DND-41 (cell line): ENCODE results near the gene SFRP5.

Experiments
- ATAC-seq: fragments of 200-7000 bp; cut with Tn5 transposase; 3 replicates; pipeline ENCODE4 v1.9.1; 2021; ENCODE audit warnings: low read depth; ENCODE audit not compliant: insufficient read depth
- DNase-seq: peaks from one replicate; pipeline ENCODE4 v3.0.0-alpha.2; 2020
- H2AFZ ChIP-seq: 2 replicates; pipeline ENCODE4 v1.6.0; 2012; ENCODE audit warnings: low read depth, low read length
- H3K27ac ChIP-seq: 2 replicates; pipeline ENCODE4 v1.5.1; 2012; ENCODE audit warnings: low read length, inconsistent platforms
- H3K27me3 ChIP-seq: fragments of 200-600 bp; sonication (generic); 2 replicates; pipeline ENCODE4 v1.6.0; 2012; ENCODE audit warnings: low read length, mild to moderate bottlenecking, inconsistent platforms; ENCODE audit not compliant: insufficient read depth, poor library complexity
- H3K36me3 ChIP-seq: 2 replicates; pipeline ENCODE4 v1.5.1; 2012; ENCODE audit warnings: low read length, inconsistent platforms; ENCODE audit not compliant: insufficient read depth
- H3K4me1 ChIP-seq: 2 replicates; pipeline ENCODE4 v1.5.1; 2012; ENCODE audit warnings: mild to moderate bottlenecking, low read length; ENCODE audit not compliant: insufficient read depth
- H3K4me2 ChIP-seq: 2 replicates; pipeline ENCODE4 v1.6.0; 2012; ENCODE audit warnings: mild to moderate bottlenecking, moderate library complexity, low read length, inconsistent platforms; ENCODE audit not compliant: insufficient read depth
- H3K4me3 ChIP-seq, 2 experiments: fragments of 200-600 bp in 1 of 2; shearing (Covaris generic) in 1 of 2; 2 replicates each; pipeline ENCODE4 v1.5.1; 2012 to 2016; ENCODE audit warnings: inconsistent platforms in 2 of 2, low read length in 2 of 2, mild to moderate bottlenecking in 2 of 2, low read depth in 1 of 2, moderate library complexity in 1 of 2
- H3K79me2 ChIP-seq: 2 replicates; pipeline ENCODE4 v1.6.0; 2012; ENCODE audit warnings: low read length, inconsistent platforms; ENCODE audit not compliant: insufficient read depth
- H3K9ac ChIP-seq: 2 replicates; pipeline ENCODE4 v1.6.0; 2012; ENCODE audit warnings: low read depth, mild to moderate bottlenecking, inconsistent platforms, low read length, moderate library complexity
- H3K9me3 ChIP-seq: 2 replicates; pipeline ENCODE4 v1.5.1; 2012; ENCODE audit warnings: low read length, moderate library complexity, mild to moderate bottlenecking, inconsistent platforms; ENCODE audit not compliant: insufficient read depth, severe bottlenecking
- H4K20me1 ChIP-seq: 2 replicates; pipeline ENCODE4 v1.6.0; 2012; ENCODE audit warnings: low read length; ENCODE audit not compliant: insufficient read depth
- EZH2 ChIP-seq: IDR thresholded peaks from 3 replicates; pipeline ENCODE4 v1.6.1; 2012; ENCODE audit warnings: borderline replicate concordance, low read depth, mild to moderate bottlenecking, moderate library complexity, low read length, inconsistent platforms; ENCODE audit not compliant: severe bottlenecking
- TF ChIP-seq, protein P1 (sequence below): IDR thresholded peaks from 2 replicates; pipeline ENCODE4 v1.5.1; 2012; ENCODE audit warnings: borderline replicate concordance, low read length, moderate library complexity, mild to moderate bottlenecking; ENCODE audit not compliant: poor library complexity, severe bottlenecking; ENCODE audit errors: extremely low read depth

Gene SFRP5

DNA sequence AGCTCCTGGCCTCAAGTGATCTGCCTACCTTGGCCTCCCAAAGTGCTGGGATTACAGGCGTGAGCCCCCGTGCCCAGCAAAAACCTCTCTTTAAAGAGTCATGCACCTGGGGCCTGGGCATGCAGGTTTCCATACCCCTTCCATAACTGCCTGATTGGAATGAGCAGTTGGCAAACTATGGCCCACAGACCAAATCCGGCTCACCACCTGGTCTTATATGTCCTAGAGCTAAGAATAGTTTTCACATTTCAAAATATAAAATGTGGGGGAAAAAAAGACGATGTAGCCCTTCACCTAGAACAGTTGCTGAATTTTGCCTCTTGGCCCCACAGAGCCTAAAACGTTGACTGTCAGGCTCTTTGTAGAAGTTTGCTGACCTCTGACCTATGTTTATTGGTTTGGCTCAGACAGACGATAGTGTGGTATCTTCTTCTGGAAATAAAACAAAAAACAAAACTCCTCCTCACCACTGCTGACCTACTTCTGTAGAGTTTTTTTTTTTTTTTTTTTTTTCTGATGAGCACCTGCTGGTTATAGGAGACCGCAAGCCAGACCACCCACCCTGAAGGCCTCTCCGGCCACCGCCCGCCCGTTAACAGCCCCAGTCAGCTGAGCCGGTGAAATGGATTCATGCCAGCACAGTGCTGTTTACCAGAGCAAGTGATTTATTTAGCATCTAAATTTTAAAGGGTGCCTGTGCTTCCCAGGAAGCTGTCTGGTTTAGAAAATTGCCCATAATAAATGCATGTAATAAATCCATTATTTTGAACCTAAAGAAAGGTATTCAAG is 33.5 kb upstream of the SFRP5 start:
- H3K9ac ChIP-seq: no peak overlapping the region
- H3K4me1 ChIP-seq: no peaks in the 10 kb centered on the region
- peaks cover 13% of the 10 kb centered on the region for H3K27me3 ChIP-seq
- no peak overlapping the region for H2AFZ ChIP-seq
- no peaks in the 10 kb centered on the region for H3K36me3 ChIP-seq
- no peaks in the 10 kb centered on the region; the same call in 1 of the 2 replicates for H4K20me1 ChIP-seq
- no peak for DNase-seq
- no peaks in the 10 kb centered on the region for H3K79me2 ChIP-seq
- no peak for TF ChIP-seq EZH2
- TF ChIP-seq, protein P1, sequence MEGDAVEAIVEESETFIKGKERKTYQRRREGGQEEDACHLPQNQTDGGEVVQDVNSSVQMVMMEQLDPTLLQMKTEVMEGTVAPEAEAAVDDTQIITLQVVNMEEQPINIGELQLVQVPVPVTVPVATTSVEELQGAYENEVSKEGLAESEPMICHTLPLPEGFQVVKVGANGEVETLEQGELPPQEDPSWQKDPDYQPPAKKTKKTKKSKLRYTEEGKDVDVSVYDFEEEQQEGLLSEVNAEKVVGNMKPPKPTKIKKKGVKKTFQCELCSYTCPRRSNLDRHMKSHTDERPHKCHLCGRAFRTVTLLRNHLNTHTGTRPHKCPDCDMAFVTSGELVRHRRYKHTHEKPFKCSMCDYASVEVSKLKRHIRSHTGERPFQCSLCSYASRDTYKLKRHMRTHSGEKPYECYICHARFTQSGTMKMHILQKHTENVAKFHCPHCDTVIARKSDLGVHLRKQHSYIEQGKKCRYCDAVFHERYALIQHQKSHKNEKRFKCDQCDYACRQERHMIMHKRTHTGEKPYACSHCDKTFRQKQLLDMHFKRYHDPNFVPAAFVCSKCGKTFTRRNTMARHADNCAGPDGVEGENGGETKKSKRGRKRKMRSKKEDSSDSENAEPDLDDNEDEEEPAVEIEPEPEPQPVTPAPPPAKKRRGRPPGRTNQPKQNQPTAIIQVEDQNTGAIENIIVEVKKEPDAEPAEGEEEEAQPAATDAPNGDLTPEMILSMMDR: no peak
- H3K27ac ChIP-seq: no peak overlapping the region
- H3K4me3 ChIP-seq: no peak overlapping the region
- H3K9me3 ChIP-seq: no peaks in the 10 kb centered on the region
- ATAC-seq: no peak
- no peak overlapping the region for H3K4me2 ChIP-seq

DNA sequence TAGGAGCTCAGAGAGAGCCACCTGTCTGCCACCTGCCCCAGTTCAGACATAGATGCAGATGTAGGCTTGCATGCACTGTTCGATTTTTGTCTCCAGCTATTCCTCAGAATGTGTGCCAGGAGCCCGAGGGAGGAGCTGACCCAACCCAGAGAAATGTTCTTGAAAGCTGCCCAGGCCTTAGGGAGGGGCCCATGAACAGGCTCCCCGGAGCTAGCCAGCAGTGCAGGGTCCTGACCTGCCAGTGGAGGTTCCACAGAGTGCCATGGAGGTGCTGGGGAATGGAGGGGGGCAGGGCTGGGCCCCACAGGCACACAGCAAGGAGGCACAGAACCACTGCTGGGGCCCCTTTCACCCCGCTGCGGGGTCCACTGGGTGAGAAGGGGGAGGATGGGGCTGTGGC is 29.6 kb upstream of the SFRP5 start:
- H3K9ac ChIP-seq: no peak overlapping the region
- peaks cover 7% of the 10 kb centered on the region for H3K4me1 ChIP-seq
- ATAC-seq (no peak), DNase-seq (no peak)
- no peak overlapping the region for H3K27ac ChIP-seq
- peaks cover 6% of the 10 kb centered on the region for H3K9me3 ChIP-seq
- H2AFZ ChIP-seq: no peak overlapping the region
- H4K20me1 ChIP-seq: no peaks in the 10 kb centered on the region; the same call in 1 of the 2 replicates
- no peaks in the 10 kb centered on the region for H3K36me3 ChIP-seq
- H3K4me2 ChIP-seq: no peak overlapping the region
- peaks cover 15% of the 10 kb centered on the region for H3K27me3 ChIP-seq
- H3K79me2 ChIP-seq: no peaks in the 10 kb centered on the region
- TF ChIP-seq EZH2: no peak
- TF ChIP-seq, protein P1: no peak
- no peak overlapping the region for H3K4me3 ChIP-seq

DNA sequence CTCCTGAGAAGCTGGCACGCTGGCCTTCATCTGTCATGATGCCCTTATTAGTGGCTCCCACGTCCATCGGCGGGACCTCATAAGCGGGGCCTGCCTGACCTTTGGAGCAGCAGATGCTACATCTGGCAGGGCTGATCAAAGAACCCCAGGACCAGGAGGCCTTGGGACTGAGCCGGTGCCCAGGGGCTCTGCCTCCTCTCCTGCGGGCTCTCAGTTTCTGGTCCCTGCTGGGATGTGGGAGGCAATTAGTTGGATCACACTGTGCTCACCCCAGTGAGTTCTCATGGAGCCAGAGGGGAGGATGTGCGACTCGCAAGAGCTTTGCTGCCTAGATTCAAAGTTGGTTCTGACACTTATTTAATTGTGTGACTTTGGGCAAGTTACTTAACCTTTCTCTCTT is 28.7 kb upstream of the SFRP5 start:
- DNase-seq: no peak
- no peak overlapping the region for H3K4me3 ChIP-seq
- TF ChIP-seq, protein P1: no peak
- TF ChIP-seq EZH2: no peak

More for the DNA sequence above, 28.7 kb upstream of the SFRP5 start:
- Histone ChIP-seq H3K9me3 (peaks cover 6% of the 10 kb centered on the region), H3K4me1 (peaks cover 13% of the 10 kb centered on the region), H4K20me1 (no peaks in the 10 kb centered on the region), H3K9ac (no peak overlapping the region), H3K27me3 (peaks cover 15% of the 10 kb centered on the region), H3K79me2 (no peaks in the 10 kb centered on the region), H3K36me3 (no peaks in the 10 kb centered on the region), H3K4me2 (no peak overlapping the region), H2AFZ (no peak overlapping the region), H3K27ac (no peak overlapping the region)
- ATAC-seq: no peak
